DND-41 (cell line): ENCODE results near the gene ATP1B1.

Experiments used
- EZH2 ChIP-seq: IDR thresholded peaks from 3 replicates; pipeline ENCODE4 v1.6.1; 2012; ENCODE audit warnings: borderline replicate concordance, low read depth, mild to moderate bottlenecking, moderate library complexity, low read length, inconsistent platforms; ENCODE audit not compliant: severe bottlenecking
- TF ChIP-seq, protein P1 (sequence below): IDR thresholded peaks from 2 replicates; pipeline ENCODE4 v1.5.1; 2012; ENCODE audit warnings: borderline replicate concordance, low read length, moderate library complexity, mild to moderate bottlenecking; ENCODE audit not compliant: poor library complexity, severe bottlenecking; ENCODE audit errors: extremely low read depth

DNA sequence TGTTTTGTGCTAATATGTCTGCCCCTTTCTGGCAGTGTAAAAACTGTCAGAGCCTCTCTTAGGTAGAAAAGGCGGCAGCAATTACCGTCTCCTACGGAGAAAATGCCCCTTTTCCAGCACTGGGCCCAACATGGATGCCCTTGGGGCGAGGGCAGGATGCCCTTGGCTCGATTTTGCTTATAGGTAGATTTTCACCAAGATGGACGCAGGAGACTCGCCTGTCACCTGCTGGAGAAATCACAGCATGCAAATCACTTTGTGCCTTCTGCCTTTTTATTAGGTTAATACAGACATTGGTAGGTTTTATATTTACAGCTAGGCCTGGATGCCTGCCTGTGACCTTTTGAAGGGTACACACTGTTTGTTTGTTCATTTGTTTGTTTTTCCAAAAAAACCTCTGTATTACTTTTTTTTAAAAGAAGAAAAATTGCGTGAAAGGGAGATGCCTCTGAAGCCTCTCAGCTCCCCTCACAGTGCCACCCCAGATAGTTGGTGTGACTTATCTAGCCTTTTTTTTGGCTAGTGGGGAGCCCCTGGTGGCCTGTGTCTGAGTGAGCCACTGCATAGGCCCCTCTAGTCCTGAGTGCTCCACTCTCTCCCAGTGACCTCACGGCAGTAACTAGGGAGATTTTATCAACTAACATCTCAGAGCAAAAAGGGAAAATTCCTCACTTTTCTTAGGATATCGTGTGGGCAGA lies 2.5 kb downstream of the ATP1B1 start:
- no peak for TF ChIP-seq EZH2
- TF ChIP-seq, protein P1, sequence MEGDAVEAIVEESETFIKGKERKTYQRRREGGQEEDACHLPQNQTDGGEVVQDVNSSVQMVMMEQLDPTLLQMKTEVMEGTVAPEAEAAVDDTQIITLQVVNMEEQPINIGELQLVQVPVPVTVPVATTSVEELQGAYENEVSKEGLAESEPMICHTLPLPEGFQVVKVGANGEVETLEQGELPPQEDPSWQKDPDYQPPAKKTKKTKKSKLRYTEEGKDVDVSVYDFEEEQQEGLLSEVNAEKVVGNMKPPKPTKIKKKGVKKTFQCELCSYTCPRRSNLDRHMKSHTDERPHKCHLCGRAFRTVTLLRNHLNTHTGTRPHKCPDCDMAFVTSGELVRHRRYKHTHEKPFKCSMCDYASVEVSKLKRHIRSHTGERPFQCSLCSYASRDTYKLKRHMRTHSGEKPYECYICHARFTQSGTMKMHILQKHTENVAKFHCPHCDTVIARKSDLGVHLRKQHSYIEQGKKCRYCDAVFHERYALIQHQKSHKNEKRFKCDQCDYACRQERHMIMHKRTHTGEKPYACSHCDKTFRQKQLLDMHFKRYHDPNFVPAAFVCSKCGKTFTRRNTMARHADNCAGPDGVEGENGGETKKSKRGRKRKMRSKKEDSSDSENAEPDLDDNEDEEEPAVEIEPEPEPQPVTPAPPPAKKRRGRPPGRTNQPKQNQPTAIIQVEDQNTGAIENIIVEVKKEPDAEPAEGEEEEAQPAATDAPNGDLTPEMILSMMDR, result peak; percentile 45
